ENCODE data around the gene MACROH2A1. TPM values are rescaled to one million over a fixed set of nuclear protein-coding genes. Genes with fewer than 3 reads are reported as not detected.

The MACROH2A1 gene
- total and polyA plus RNA-seq, 10 of the 15 experiments (the other 5 are each of a cell fraction or from before 2014, with no cell fraction given), result 45.7 to 230 (median 196) TPM

- RAD21 ChIA-PET (ENCODE audit: unreplicated experiment), result no interaction called here
- intact Hi-C loops (cut with micrococcal nuclease; ENCODE audit: unreplicated experiment) (no loop called here), in situ Hi-C loops (cut with MboI) (no loop called here)
- TF ChIP-seq TARDBP (IDR thresholded peaks at IDR 0.05; ENCODE audit: borderline replicate concordance), result no peak
- TF ChIP-seq EED (IDR thresholded peaks at IDR 0.05; ENCODE audit: low read depth), result no peak
- TF ChIP-seq ETV6 (conservative IDR thresholded peaks at IDR 0.05 in 1 of 2, IDR thresholded peaks at IDR 0.05 in 1 of 2; ENCODE audit: borderline replicate concordance in 1 of 2, low read depth in 1 of 2), result no peak
- Histone ChIP-seq H3K4me1 (ENCODE audit: control insufficient read depth, insufficient read depth, low read length) (peaks cover 5% of the 10 kb centered on the region), H3K9ac (ENCODE audit: control insufficient read depth, insufficient read depth, low read length) (no peak overlapping the region), H4K20me1 (ENCODE audit: control insufficient read depth, insufficient read depth) (no peaks in the 10 kb centered on the region; the same call in 1 of the 2 replicates), H3K4me2 (ENCODE audit: control insufficient read depth, insufficient read depth) (no peak overlapping the region), H3K4me3 (no peak overlapping the region), H3K36me3 (ENCODE audit: control insufficient read depth in 2 of 2, insufficient read depth in 2 of 2, low read length in 1 of 2) (no peaks in the 10 kb centered on the region), H2AFZ (ENCODE audit: control insufficient read depth, low read depth, low read length) (no peak overlapping the region), H3K79me2 (ENCODE audit: control insufficient read depth, insufficient read depth, low read length) (no peaks in the 10 kb centered on the region), H3K27me3 (replicated peaks in 1 of 2; ENCODE audit: control insufficient read depth in 2 of 2, insufficient read depth in 2 of 2, low read length in 1 of 2) (peaks cover 2% of the 10 kb centered on the region in 2 experiments; a peak in 2 of 4 replicates), H3K27ac (ENCODE audit: control insufficient read depth, insufficient read depth) (no peak overlapping the region), H3K9me3 (replicated peaks; ENCODE audit: control insufficient read depth, insufficient read depth, low read length) (no peaks in the 10 kb centered on the region)
- ATAC-seq (no peak), FAIRE-seq (no peak), DNase-seq (ENCODE audit: low read depth, low spot score) (no peak)
- WGBS (ENCODE audit: insufficient coverage, insufficient replicate concordance, low lambda C conversion rate, missing lambda C conversion rate), result 15% methylated on average over 7 of the region's 7 CpGs
- POLR2A ChIA-PET, result no interaction called here
- no TSS peak for BruUV-seq (replicated peaks)
- CTCF ChIA-PET, result no interaction called here
- SMC1A ChIA-PET (ENCODE audit: uncharacterized antibody, unreplicated experiment), result interaction anchor here (0.8 kb wide), 1 partner anchor 40 kb away, joined by 3 read pairs; no protein-coding TSS in a partner anchor
These were observed 89.4 kb downstream of the MACROH2A1 start for GRCh38 chr5:135309391-135310327.

- no peak overlapping the region for H3K4me2 ChIP-seq (ENCODE audit: control insufficient read depth, insufficient read depth)
- ChIA-PET CTCF (no interaction called here), RAD21 (ENCODE audit: unreplicated experiment) (no interaction called here), SMC1A (ENCODE audit: uncharacterized antibody, unreplicated experiment) (no interaction called here), POLR2A (no interaction called here)
- intact Hi-C loops (cut with micrococcal nuclease; ENCODE audit: unreplicated experiment), result no loop called here
- H3K79me2 ChIP-seq (ENCODE audit: control insufficient read depth, insufficient read depth, low read length), result no peaks in the 10 kb centered on the region
- WGBS (ENCODE audit: insufficient coverage, insufficient replicate concordance, low lambda C conversion rate, missing lambda C conversion rate), result 17% methylated on average over 5 of the region's 5 CpGs
- in situ Hi-C loops (cut with MboI), result no loop called here
- FAIRE-seq (no peak), ATAC-seq (no peak), DNase-seq (ENCODE audit: low read depth, low spot score) (no peak)
- H4K20me1 ChIP-seq (ENCODE audit: control insufficient read depth, insufficient read depth), result no peaks in the 10 kb centered on the region
- no peaks in the 10 kb centered on the region for H3K36me3 ChIP-seq (ENCODE audit: control insufficient read depth in 2 of 2, insufficient read depth in 2 of 2, low read length in 1 of 2)
- no peak overlapping the region for H2AFZ ChIP-seq (ENCODE audit: control insufficient read depth, low read depth, low read length)
- no peak overlapping the region for H3K27ac ChIP-seq (ENCODE audit: control insufficient read depth, insufficient read depth)
- H3K9ac ChIP-seq (ENCODE audit: control insufficient read depth, insufficient read depth, low read length), result no peak overlapping the region
- peaks cover 5% of the 10 kb centered on the region for H3K4me1 ChIP-seq (ENCODE audit: control insufficient read depth, insufficient read depth, low read length)
- H3K4me3 ChIP-seq, result no peak overlapping the region
- no peaks in the 10 kb centered on the region for H3K9me3 ChIP-seq (replicated peaks; ENCODE audit: control insufficient read depth, insufficient read depth, low read length)
- BruUV-seq (replicated peaks), result no TSS peak
- H3K27me3 ChIP-seq (replicated peaks in 1 of 2; ENCODE audit: control insufficient read depth in 2 of 2, insufficient read depth in 2 of 2, low read length in 1 of 2), result peaks cover 2% of the 10 kb centered on the region in 2 experiments; a peak in 2 of 4 replicates
- TF ChIP-seq E4F1 (IDR thresholded peaks at IDR 0.05; ENCODE audit: borderline replicate concordance, partially characterized antibody) (no peak), SUPT20H (IDR thresholded peaks at IDR 0.05; ENCODE audit: borderline replicate concordance, control insufficient read depth, low read depth, low read length) (no peak), SIN3A (IDR thresholded peaks at IDR 0.05; ENCODE audit: low read depth, low read length) (no peak), SUZ12 (IDR thresholded peaks at IDR 0.05; ENCODE audit: unreplicated experiment) (no peak), NR2C2 (IDR thresholded peaks at IDR 0.05; ENCODE audit: borderline replicate concordance, control insufficient read depth, insufficient read length, low read depth) (no peak), E2F8 (IDR thresholded peaks at IDR 0.05; ENCODE audit: low read depth, partially characterized antibody) (no peak), ZNF217 (IDR thresholded peaks at IDR 0.05) (no peak)
These were observed 90.3 kb downstream of the MACROH2A1 start for GRCh38 chr5:135308752-135309151.
